Stimulated activated naive B cell treated with anti-CD40 and anti-IgM and Interleukin-4, amounts not matched to agents 10 μg/mL and 1 μg/mL and 100 μg/mL, for 72 hours (primary cell): Measurements from ENCODE around the gene STX19.

ENCODE experiments used
- ATAC-seq, 2 donors: fragments of 150-1000 bp; cut with Tn5 transposase; replicated peaks; 2 replicates each; pipeline ENCODE4 v1.10.0; 2021; ENCODE audit warnings: moderate library complexity in 1 of 2
- DNase-seq: peaks from one replicate; pipeline ENCODE4 v3.0.0; 2021
- H3K27ac Mint-ChIP-seq: one replicate; pipeline ENCODE4 v1.8.0; 2022; ENCODE audit warnings: mild to moderate bottlenecking, mixed read lengths
- H3K27me3 Mint-ChIP-seq, 2 donors: one replicate each; pipeline ENCODE4 v1.8.0; 2022; ENCODE audit warnings: mixed read lengths in 2 of 2
- H3K36me3 Mint-ChIP-seq, 2 donors: one replicate each; pipeline ENCODE4 v1.8.0; 2022; ENCODE audit warnings: mixed read lengths in 2 of 2, mild to moderate bottlenecking in 1 of 2
- H3K4me1 Mint-ChIP-seq, 2 donors: one replicate each; pipeline ENCODE4 v1.8.0; 2022; ENCODE audit warnings: mixed read lengths in 2 of 2, mild to moderate bottlenecking in 1 of 2
- H3K4me3 Mint-ChIP-seq, 2 donors: one replicate each; pipeline ENCODE4 v1.8.0; 2022; ENCODE audit warnings: mild to moderate bottlenecking in 2 of 2, mixed read lengths in 2 of 2, moderate library complexity in 1 of 2
- H3K9me3 Mint-ChIP-seq, 2 donors: one replicate each; pipeline ENCODE4 v1.8.0; 2022; ENCODE audit warnings: mixed read lengths in 2 of 2, mild to moderate bottlenecking in 1 of 2

The STX19 gene

GRCh38 chr3:94008253-94008652 is 20.1 kb downstream of the STX19 start:
- Mint-ChIP-seq H3K9me3 (no peaks in the 10 kb centered on the region), H3K27me3 (no peaks in the 10 kb centered on the region), H3K4me3 (no peak overlapping the region), H3K27ac (no peak overlapping the region), H3K4me1 (peaks cover 5 to 12% of the 10 kb centered on the region in 2 donors), H3K36me3 (peaks cover 5 to 10% of the 10 kb centered on the region in 2 donors)
- DNase-seq (no peak), ATAC-seq (no peak)

GRCh38 chr3:94004301-94004910 is 24.0 kb downstream of the STX19 start:
- peaks cover 5 to 8% of the 10 kb centered on the region in 2 donors for H3K36me3 Mint-ChIP-seq
- peaks cover 1 to 12% of the 10 kb centered on the region in 2 donors for H3K4me1 Mint-ChIP-seq
- DNase-seq (no peak), ATAC-seq (peak; percentile 61 to 67)
- no peak overlapping the region for H3K27ac Mint-ChIP-seq
- no peaks in the 10 kb centered on the region for H3K9me3 Mint-ChIP-seq
- H3K4me3 Mint-ChIP-seq: peak overlapping the region; percentile 61 to 77
- H3K27me3 Mint-ChIP-seq: no peaks in the 10 kb centered on the region

GRCh38 chr3:94001827-94002495 is 26.4 kb downstream of the STX19 start:
- Mint-ChIP-seq H3K36me3 (peaks cover 3 to 11% of the 10 kb centered on the region in 2 donors), H3K9me3 (no peaks in the 10 kb centered on the region), H3K27me3 (no peaks in the 10 kb centered on the region), H3K4me3 (no peak overlapping the region), H3K27ac (no peak overlapping the region), H3K4me1 (peaks cover 1 to 12% of the 10 kb centered on the region in 2 donors)
- no peak for DNase-seq
- ATAC-seq: peak in 1 of 2 donors; percentile 10

DNA sequence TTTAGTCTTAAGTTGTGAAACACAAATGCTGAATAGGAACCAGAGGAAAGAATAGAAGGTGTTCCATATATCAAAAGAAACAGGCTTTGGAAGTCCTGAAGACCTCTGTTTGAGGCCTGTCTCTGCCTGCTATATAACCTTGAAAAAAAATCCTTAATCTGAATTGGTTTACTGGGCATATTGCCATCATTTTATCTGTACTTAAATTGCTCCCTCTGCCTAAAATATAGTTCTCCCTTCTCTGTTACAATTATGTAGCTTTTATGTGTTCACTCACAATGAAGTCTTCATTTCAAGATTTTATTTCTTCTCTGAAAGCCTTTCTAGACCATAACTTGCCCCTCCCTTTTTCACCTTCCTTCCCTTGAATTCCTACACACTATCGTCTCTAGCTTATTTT is 27.2 kb downstream of the STX19 start:
- ATAC-seq: no peak
- H3K27ac Mint-ChIP-seq: no peak overlapping the region
- H3K9me3 Mint-ChIP-seq: no peaks in the 10 kb centered on the region
- peaks cover 2 to 8% of the 10 kb centered on the region in 2 donors for H3K36me3 Mint-ChIP-seq
- no peak overlapping the region for H3K4me3 Mint-ChIP-seq
- H3K4me1 Mint-ChIP-seq: peaks cover 1 to 12% of the 10 kb centered on the region in 2 donors
- no peaks in the 10 kb centered on the region for H3K27me3 Mint-ChIP-seq
- DNase-seq: no peak

DNA sequence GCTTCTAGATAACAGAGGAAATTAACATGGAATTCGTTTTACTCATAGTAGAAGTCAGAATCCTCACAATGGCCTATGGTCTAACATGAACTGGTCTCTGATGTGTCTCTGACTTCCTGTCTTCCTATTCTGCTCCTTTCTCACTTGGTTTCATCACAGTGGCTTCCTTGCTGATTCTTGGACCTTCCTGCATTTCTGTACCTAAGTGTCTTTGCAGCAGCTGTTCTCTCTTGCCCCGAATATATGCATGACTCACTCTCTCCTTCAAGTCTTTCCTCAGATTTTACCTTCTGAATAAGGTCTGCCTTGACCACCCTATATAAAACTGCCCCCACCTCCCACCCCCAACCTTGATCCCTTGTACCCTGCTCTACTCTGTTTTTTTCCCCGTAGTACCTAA is 34.3 kb downstream of the STX19 start:
- Mint-ChIP-seq H3K27ac (no peak overlapping the region), H3K27me3 (no peaks in the 10 kb centered on the region), H3K4me1 (peaks cover 0 to 4% of the 10 kb centered on the region in 2 donors), H3K9me3 (no peaks in the 10 kb centered on the region), H3K4me3 (no peak overlapping the region), H3K36me3 (peaks cover 0 to 7% of the 10 kb centered on the region in 2 donors)
- DNase-seq: no peak
- no peak for ATAC-seq

DNA sequence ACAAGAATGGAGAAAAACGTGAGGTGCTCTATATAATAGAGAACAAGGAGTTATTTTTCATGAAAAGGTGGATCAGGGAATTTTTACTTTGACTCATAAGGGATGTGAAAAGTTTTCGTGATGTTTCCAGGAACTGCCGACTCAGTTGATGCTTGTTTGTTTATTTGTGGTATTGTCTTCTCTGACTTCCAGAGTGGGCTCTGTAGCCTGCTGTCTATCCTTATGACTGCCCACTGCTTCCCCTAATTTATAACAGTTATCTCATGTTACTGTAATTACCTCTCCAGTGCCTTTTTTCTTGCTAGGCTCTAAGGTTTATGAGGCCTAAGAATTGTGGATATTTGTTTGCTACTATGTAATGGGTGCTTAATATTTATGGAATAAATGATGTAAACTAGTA is 36.2 kb downstream of the STX19 start:
- no peak for DNase-seq
- no peaks in the 10 kb centered on the region for H3K27me3 Mint-ChIP-seq
- no peaks in the 10 kb centered on the region for H3K36me3 Mint-ChIP-seq
- H3K4me3 Mint-ChIP-seq: no peak overlapping the region
- ATAC-seq: no peak
- no peaks in the 10 kb centered on the region for H3K9me3 Mint-ChIP-seq
- peaks cover 0 to 4% of the 10 kb centered on the region in 2 donors for H3K4me1 Mint-ChIP-seq
- no peak overlapping the region for H3K27ac Mint-ChIP-seq

DNA sequence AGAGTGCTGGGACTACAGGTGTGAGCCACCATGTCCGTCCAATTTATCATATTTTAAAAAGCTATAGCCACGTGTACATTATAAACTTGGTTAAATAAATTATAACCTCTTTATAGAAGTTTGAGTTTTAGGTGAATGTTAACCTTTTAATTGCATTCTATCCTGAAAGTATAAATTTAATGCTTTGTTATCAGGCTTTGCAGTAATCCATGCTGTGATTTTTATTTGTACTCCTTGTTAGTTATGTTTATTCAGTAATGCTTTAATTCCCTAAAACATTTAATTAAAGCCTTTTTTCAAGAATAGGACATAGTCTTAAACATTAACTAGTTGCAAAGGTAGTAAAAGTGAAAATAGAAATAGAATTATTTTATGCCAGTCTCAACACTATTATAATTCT is 36.8 kb downstream of the STX19 start:
- no peaks in the 10 kb centered on the region for H3K36me3 Mint-ChIP-seq
- ATAC-seq: no peak
- no peaks in the 10 kb centered on the region for H3K27me3 Mint-ChIP-seq
- H3K9me3 Mint-ChIP-seq: no peaks in the 10 kb centered on the region
- DNase-seq: no peak
- H3K4me3 Mint-ChIP-seq: no peak overlapping the region
- H3K27ac Mint-ChIP-seq: no peak overlapping the region
- H3K4me1 Mint-ChIP-seq: peaks cover 0 to 4% of the 10 kb centered on the region in 2 donors

- Mint-ChIP-seq H3K36me3 (no peaks in the 10 kb centered on the region), H3K9me3 (no peaks in the 10 kb centered on the region), H3K4me1 (peaks cover 0 to 5% of the 10 kb centered on the region in 2 donors), H3K27ac (no peak overlapping the region), H3K4me3 (no peak overlapping the region), H3K27me3 (no peaks in the 10 kb centered on the region)
- DNase-seq (no peak), ATAC-seq (no peak)
Observed at GRCh38 chr3:93989241-93989640, 39.2 kb downstream of the STX19 start.

GRCh38 chr3:93988764-93989163 is 39.6 kb downstream of the STX19 start:
- H3K9me3 Mint-ChIP-seq: no peaks in the 10 kb centered on the region
- no peak for DNase-seq
- H3K27me3 Mint-ChIP-seq: no peaks in the 10 kb centered on the region
- ATAC-seq: no peak
- no peak overlapping the region for H3K4me3 Mint-ChIP-seq
- no peaks in the 10 kb centered on the region for H3K36me3 Mint-ChIP-seq
- no peak overlapping the region for H3K27ac Mint-ChIP-seq
- H3K4me1 Mint-ChIP-seq: peaks cover 0 to 3% of the 10 kb centered on the region in 2 donors

- H3K36me3 Mint-ChIP-seq: no peaks in the 10 kb centered on the region
- H3K4me1 Mint-ChIP-seq: peaks cover 0 to 3% of the 10 kb centered on the region in 2 donors
- ATAC-seq (no peak), DNase-seq (no peak)
- no peaks in the 10 kb centered on the region for H3K27me3 Mint-ChIP-seq
- no peak overlapping the region for H3K4me3 Mint-ChIP-seq
- H3K9me3 Mint-ChIP-seq: no peaks in the 10 kb centered on the region
- H3K27ac Mint-ChIP-seq: no peak overlapping the region
Observed at GRCh38 chr3:93988283-93988682, 40.1 kb downstream of the STX19 start.

- ATAC-seq (no peak), DNase-seq (no peak)
- no peak overlapping the region for H3K4me3 Mint-ChIP-seq
- H3K27me3 Mint-ChIP-seq: no peaks in the 10 kb centered on the region
- H3K4me1 Mint-ChIP-seq: peaks cover 4 to 7% of the 10 kb centered on the region in 2 donors
- no peaks in the 10 kb centered on the region for H3K36me3 Mint-ChIP-seq
- no peaks in the 10 kb centered on the region for H3K9me3 Mint-ChIP-seq
- no peak overlapping the region for H3K27ac Mint-ChIP-seq
Observed at GRCh38 chr3:93984618-93985017, 43.8 kb downstream of the STX19 start.

GRCh38 chr3:93983408-93983807 is 45.0 kb downstream of the STX19 start:
- Mint-ChIP-seq H3K36me3 (no peaks in the 10 kb centered on the region), H3K27me3 (no peaks in the 10 kb centered on the region), H3K27ac (no peak overlapping the region), H3K4me3 (no peak overlapping the region), H3K9me3 (no peaks in the 10 kb centered on the region), H3K4me1 (peaks cover 7 to 11% of the 10 kb centered on the region in 2 donors)
- ATAC-seq: no peak
- DNase-seq: no peak

- Mint-ChIP-seq H3K36me3 (no peaks in the 10 kb centered on the region), H3K27ac (no peak overlapping the region), H3K27me3 (no peaks in the 10 kb centered on the region), H3K9me3 (no peaks in the 10 kb centered on the region), H3K4me1 (peaks cover 7 to 11% of the 10 kb centered on the region in 2 donors), H3K4me3 (no peak overlapping the region)
- no peak for ATAC-seq
- no peak for DNase-seq
Observed at GRCh38 chr3:93981649-93982048, 46.7 kb downstream of the STX19 start.

DNA sequence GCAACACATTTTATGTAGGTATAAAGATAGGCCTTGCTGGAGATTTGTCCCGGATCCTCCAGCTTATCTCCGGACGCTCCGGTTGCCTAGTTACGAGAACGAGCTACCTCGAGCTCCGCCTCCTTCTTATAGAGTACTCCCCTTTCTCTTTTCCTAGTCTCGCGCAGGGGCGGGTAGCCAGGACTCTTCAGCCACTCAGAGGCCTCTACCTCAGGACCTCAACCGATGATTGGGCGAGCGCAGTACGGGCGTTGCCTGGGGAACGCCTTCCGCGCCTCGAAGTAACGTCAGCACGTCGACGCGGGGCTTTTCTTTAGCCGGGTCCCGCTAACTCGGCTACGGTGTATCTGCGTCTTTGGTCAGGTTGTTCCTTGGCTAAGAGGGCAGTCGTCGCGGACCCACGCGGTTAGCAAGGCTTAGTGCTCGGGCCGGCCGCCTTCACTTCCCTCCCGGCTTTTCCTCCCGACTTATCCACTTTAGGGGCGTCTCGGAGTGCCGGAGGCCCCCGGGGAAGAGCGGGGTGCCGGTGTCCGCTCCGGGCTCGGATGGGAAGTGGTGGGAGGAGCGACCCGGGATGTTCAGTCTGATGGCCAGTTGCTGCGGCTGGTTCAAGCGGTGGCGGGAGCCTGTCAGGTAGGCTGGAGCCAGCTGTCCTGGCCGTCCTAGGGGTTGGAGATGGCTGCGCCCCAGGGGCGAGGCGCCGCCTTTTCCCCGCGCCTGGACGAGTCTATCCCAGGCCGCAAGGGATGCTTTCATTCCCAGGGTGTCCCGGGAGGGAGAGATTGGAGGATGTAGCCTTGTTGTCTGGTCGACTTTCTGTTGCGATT is 48.3 kb downstream of the STX19 start, which contains the start of gene ARL13B:
TSS of gene ARL13B (plus strand) at position 306 of the 827 bp plus-strand sequence. CDS start at position 575, 269 bp downstream.
- Mint-ChIP-seq H3K27me3 (no peaks in the 10 kb centered on the region), H3K27ac (peak within 1 kb of the TSS; percentile 88), H3K9me3 (no peaks in the 10 kb centered on the region), H3K4me3 (peak within 1 kb of the TSS; percentile 90 to 92), H3K36me3 (no peaks in the 10 kb centered on the region), H3K4me1 (peaks cover 7 to 11% of the 10 kb centered on the region in 2 donors)
- DNase-seq (peak; percentile 95), ATAC-seq (peak; percentile 100)
